C4-2B (cell line): Measurements from ENCODE around the gene KATNAL1.
"Not testable (repeated sequence)": the region's sequence is repeated elsewhere in the genome, so short reads cannot be mapped to it uniquely, and the experiment has no call there.

ENCODE experiments used
- H3K27ac ChIP-seq: fragments of 450-650 bp; 2 replicates; pipeline ENCODE4 v1.5.1; 2017
- ZFX ChIP-seq: fragments of 450-650 bp; IDR thresholded peaks from 2 replicates; pipeline ENCODE4 v1.6.1; 2017
- TF ChIP-seq, protein P1 (sequence below): fragments of 450-650 bp; conservative IDR thresholded peaks from 2 replicates; pipeline ENCODE4 v1.5.1; 2017; ENCODE audit warnings: mild to moderate bottlenecking

Gene KATNAL1

DNA sequence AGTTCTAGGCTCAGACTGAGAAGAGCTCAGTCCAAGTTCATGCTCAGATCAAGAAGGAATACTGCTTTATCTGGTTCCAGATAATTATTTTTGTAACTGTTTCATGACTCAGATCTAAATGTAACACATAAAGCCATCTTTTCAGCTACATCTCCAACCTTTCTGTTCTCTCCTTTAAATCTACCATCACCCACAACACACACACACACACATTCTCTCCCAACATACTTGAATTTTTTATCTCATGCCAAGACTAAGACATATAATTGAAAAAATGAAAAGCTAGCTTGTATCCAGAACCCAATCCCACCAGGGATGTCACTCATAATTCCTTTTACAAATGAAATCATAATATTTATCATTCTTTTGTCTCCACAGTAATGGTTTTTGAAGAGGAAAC is 7.6 kb downstream of the KATNAL1 start:
- H3K27ac ChIP-seq = no peak overlapping the region
- TF ChIP-seq, protein P1, sequence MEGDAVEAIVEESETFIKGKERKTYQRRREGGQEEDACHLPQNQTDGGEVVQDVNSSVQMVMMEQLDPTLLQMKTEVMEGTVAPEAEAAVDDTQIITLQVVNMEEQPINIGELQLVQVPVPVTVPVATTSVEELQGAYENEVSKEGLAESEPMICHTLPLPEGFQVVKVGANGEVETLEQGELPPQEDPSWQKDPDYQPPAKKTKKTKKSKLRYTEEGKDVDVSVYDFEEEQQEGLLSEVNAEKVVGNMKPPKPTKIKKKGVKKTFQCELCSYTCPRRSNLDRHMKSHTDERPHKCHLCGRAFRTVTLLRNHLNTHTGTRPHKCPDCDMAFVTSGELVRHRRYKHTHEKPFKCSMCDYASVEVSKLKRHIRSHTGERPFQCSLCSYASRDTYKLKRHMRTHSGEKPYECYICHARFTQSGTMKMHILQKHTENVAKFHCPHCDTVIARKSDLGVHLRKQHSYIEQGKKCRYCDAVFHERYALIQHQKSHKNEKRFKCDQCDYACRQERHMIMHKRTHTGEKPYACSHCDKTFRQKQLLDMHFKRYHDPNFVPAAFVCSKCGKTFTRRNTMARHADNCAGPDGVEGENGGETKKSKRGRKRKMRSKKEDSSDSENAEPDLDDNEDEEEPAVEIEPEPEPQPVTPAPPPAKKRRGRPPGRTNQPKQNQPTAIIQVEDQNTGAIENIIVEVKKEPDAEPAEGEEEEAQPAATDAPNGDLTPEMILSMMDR = no peak
- TF ChIP-seq ZFX = no peak

DNA sequence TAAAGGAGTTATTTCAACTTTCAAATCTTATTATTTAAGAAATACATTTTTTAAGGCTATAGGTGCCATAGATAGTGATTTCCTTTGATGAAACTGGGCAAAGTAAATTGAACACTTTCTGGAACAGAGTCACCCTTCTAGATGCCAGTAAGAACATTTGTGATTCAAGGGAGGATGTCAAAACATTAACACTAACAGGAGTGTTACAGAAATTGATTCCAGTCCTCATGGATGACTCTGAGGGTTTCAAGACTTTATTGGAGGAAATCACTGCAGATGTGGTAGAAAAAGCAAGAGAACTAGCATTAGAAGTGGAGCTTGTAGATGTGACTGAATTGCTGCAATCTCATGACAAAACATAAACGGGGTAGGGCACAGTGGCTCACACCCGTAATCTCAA is 12.2 kb downstream of the KATNAL1 start:
- no peak overlapping the region for H3K27ac ChIP-seq
- TF ChIP-seq ZFX = no peak
- TF ChIP-seq, protein P1 = no peak

DNA sequence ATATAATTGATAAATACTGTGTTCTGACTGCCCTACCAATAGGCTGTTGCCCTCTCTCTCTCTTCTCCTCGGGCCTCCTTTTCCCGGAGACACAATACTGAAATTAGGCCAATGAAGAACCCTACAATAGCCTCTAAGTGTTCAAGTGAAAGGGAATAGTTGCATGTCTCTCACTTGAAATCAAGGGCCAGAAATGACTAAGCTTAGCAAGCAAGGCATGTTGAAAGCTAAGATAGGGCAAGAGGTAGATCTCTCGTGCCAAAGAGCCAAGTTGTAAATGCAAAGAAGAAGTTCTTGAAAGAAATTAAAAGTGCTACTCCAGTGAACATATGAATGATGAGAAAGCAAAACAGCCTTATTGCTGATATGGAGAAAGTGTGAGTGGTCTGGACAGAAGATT is 13.3 kb downstream of the KATNAL1 start:
- TF ChIP-seq, protein P1 = no peak
- TF ChIP-seq ZFX = no peak
- no peak overlapping the region for H3K27ac ChIP-seq

DNA sequence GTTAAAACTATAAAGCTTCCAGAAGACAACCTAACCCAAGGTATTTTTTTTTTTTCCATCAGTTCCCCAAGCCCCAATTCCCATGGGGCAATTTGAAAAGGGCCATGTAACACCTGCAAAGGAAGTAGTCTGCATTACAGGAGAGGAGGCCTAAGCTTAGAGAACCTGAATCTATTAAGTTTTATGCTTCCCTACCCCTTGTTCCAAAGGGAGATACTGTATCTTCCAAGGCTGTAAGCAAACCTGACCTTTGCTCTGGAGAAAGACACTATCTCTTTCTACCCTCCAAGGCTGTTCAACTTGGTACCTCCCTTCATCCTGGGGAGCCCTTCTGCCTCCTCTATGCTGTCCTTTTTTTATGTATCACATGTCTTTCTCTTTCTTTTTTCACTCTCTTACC is 15.0 kb downstream of the KATNAL1 start:
- TF ChIP-seq ZFX = no peak
- TF ChIP-seq, protein P1 = no peak
- H3K27ac ChIP-seq = no peak overlapping the region

DNA sequence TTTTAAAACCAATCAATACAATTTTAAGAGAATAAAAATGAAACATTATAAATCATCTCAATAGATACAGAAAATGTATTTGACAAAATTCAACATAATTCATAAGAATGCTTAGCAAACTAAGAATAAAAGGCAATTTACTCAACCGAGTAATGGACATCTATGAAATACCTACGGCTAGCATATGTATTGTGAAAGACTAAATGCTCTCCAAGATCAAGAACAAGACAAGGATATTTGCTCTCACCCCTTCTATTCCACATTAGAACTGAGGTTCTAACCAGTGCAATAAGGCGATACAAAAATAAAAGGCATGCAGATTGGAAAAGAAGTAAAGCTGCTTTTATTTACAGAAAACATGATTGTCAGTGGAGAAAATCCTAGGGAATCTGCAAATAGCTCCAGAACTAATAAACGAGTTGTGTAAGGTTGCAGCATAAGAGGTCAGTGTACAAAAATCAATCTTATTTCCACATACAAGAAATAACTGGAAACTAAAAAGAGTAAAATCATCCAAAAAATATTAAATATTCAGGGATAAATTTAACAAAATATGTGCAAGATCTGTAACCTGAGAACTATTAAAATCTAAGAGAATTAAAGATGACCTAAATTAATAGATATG is 16.4 kb downstream of the KATNAL1 start:
- TF ChIP-seq, protein P1 = no peak
- no peak for TF ChIP-seq ZFX
- H3K27ac ChIP-seq = no peak overlapping the region

DNA sequence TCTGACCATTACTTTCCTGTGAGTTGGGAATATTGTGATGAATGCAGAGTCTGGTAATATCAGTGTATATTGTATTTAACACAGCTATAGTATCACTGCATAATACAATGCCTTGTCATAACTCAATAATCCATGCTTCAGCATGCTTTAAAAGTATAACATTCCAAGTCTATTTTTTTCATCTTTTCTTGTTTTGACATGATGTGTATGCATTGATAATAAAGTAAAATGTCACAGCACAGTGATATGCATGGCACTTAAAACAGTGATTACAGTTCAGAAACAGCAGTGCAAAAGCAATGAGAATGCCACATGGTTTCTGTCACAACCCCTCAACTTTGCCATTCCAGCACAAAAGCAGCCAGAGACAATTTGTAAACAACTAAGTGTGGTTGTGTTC is 17.8 kb downstream of the KATNAL1 start:
- H3K27ac ChIP-seq = no peak overlapping the region
- TF ChIP-seq, protein P1 = no peak
- TF ChIP-seq ZFX = no peak

DNA sequence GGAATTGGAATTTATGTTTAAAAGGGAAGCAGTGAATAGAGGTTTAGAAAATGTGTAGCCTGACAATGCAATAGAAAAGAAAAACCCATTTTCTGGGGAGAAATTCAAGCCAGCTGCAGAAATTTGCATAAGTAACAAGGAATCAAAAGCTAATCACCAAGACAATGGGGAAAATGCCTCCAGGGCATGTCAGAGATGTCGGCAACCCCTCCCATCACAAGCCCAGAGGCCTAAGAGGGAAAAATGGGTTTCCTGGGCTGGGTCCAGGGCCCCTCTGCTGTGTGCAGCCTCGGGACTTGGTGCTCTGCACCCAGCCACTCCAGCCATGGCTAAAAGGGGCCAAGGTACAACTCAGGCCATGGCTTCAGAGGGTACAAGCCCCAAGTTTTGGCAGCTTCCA is 21.3 kb downstream of the KATNAL1 start:
- H3K27ac ChIP-seq = not testable (repeated sequence)

DNA sequence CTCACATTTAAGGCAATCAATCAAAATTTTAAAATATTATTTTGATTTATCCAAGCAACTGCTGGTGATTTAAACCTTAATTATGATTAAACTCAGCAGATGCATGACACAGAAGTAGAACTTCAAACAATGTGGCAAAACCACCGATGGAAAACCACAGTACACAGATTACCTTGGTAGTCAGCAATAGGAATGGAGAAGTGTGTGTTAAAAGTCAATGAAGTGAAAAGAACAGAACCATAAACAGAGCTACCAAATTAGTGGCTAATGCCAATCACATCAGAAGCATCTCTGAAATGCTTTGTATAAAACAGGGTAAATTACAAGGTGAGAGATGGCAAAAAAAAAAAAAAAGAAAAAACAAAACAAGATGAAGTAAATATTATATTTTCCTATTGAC is 31.2 kb downstream of the KATNAL1 start:
- no peak overlapping the region for H3K27ac ChIP-seq
- TF ChIP-seq, protein P1 = no peak
- no peak for TF ChIP-seq ZFX
